Measurements from ENCODE around the gene ELANE.

- TF ChIP-seq CTCF (IDR thresholded peaks at IDR 0.05) = no peak
- TF ChIP-seq POLR2A (IDR thresholded peaks at IDR 0.05) = no peak
Observed at GRCh38 chr19:802498-803098, 49.5 kb upstream of the ELANE start.

All from esophagus squamous epithelium (tissue), 4 donors.